H1 (cell line): Measurements from ENCODE around the gene CMBL. TPM values are rescaled to one million over a fixed set of nuclear protein-coding genes. Genes with fewer than 3 reads are reported as not detected.

ENCODE experiments used
- CTCF ChIA-PET: fragments of 300-600 bp; sonication (Branson Sonifier 250); formaldehyde crosslinking; loops from one replicate; lab custom pipeline; 2021; ENCODE audit not compliant: partially characterized antibody; lab: Charles Lee
- POLR2A ChIA-PET: fragments of 300-600 bp; sonication (Branson Sonifier 250); formaldehyde crosslinking; loops from one replicate; lab custom pipeline; 2021; ENCODE audit warnings: inconsistent platforms; ENCODE audit not compliant: partially characterized antibody; lab: Charles Lee
- DNase-seq, 2 experiments: peaks; one replicate each; pipeline versions ENCODE4 v3.0.0 to v3.0.0-alpha.2; 2010 to 2022; ENCODE audit warnings: low spot score in 2 of 2, low read depth in 1 of 2, mixed read lengths in 1 of 2
- FAIRE-seq: peaks from 2 replicates; lab custom pipeline; 2011; peaks lifted over from hg19 to GRCh38; lab: Jason Lieb, UNC
- H2AFZ ChIP-seq: 2 replicates; pipeline ENCODE4 v1.8.1; 2012; ENCODE audit warnings: low read length, inconsistent platforms
- H2AK5ac ChIP-seq: 2 replicates; pipeline ENCODE4 v1.6.1; 2013; ENCODE audit warnings: low read depth, low read length
- H2BK120ac ChIP-seq: replicated peaks from 2 replicates; pipeline ENCODE3; 2013; ENCODE audit warnings: low read depth, low read length, inconsistent platforms
- H2BK12ac ChIP-seq: 2 replicates; pipeline ENCODE4 v1.6.1; 2013; ENCODE audit warnings: low read depth, low read length
- H2BK15ac ChIP-seq: 2 replicates; pipeline ENCODE4 v1.6.1; 2013; ENCODE audit warnings: low read length
- H2BK20ac ChIP-seq: 2 replicates; pipeline ENCODE4 v1.6.1; 2013; ENCODE audit warnings: low read length
- H2BK5ac ChIP-seq: 2 replicates; pipeline ENCODE4 v1.6.1; 2013; ENCODE audit warnings: low read depth, low read length
- H3K14ac ChIP-seq: 2 replicates; pipeline ENCODE4 v1.6.1; 2013; ENCODE audit warnings: inconsistent platforms; ENCODE audit not compliant: insufficient read length
- H3K18ac ChIP-seq: 2 replicates; pipeline ENCODE4 v1.6.1; 2013; ENCODE audit warnings: low read length; ENCODE audit errors: extremely low read depth
- H3K23ac ChIP-seq: 2 replicates; pipeline ENCODE4 v1.6.1; 2013; ENCODE audit warnings: inconsistent platforms; ENCODE audit not compliant: insufficient read length
- H3K23me2 ChIP-seq: 2 replicates; pipeline ENCODE4 v1.6.1; 2013; ENCODE audit warnings: low read depth, low read length
- H3K27ac ChIP-seq: 2 replicates; pipeline ENCODE4 v1.6.1; 2011; ENCODE audit warnings: low read depth, low read length, inconsistent platforms
- H3K27me3 ChIP-seq, 4 experiments: replicated peaks in 1 of 4; 1 replicate in 1 of 4; 2 replicates in 3 of 4; pipeline versions ENCODE4 v1.6.1 to v1.8.1; 2011 to 2013; ENCODE audit warnings: low read length in 3 of 4, mild to moderate bottlenecking in 3 of 4, inconsistent platforms in 2 of 4, mixed read lengths in 2 of 4, moderate library complexity in 1 of 4; ENCODE audit not compliant: control insufficient read depth in 3 of 4, insufficient read depth in 3 of 4; ENCODE audit errors: extremely low read depth in 1 of 4
- H3K36me3 ChIP-seq, 4 experiments: 2 replicates each; pipeline versions ENCODE4 v1.6.1 to v1.8.1; 2011 to 2013; ENCODE audit warnings: mild to moderate bottlenecking in 4 of 4, low read length in 3 of 4, moderate library complexity in 2 of 4, control low read depth in 1 of 4, inconsistent platforms in 1 of 4; ENCODE audit not compliant: insufficient read depth in 4 of 4, control insufficient read depth in 2 of 4
- H3K4ac ChIP-seq: replicated peaks from 2 replicates; pipeline ENCODE3; 2013; ENCODE audit warnings: low read length, low read depth, mixed read lengths, inconsistent platforms; ENCODE audit not compliant: insufficient read length
- H3K4me1 ChIP-seq, 4 experiments: replicated peaks in 1 of 4; 1 replicate in 1 of 4; 2 replicates in 3 of 4; pipeline versions ENCODE4 v1.6.1 to v1.8.1; 2011 to 2013; ENCODE audit warnings: low read length in 3 of 4, inconsistent platforms in 2 of 4, mixed read lengths in 1 of 4; ENCODE audit not compliant: insufficient read depth in 4 of 4, control insufficient read depth in 3 of 4
- H3K4me2 ChIP-seq, 2 experiments: 2 replicates each; pipeline versions ENCODE4 v1.6.1 to v1.8.1; 2011 to 2013; ENCODE audit warnings: low read depth in 2 of 2, low read length in 2 of 2, control low read depth in 1 of 2, inconsistent platforms in 1 of 2, mild to moderate bottlenecking in 1 of 2; ENCODE audit not compliant: insufficient read depth in 1 of 2
- H3K4me3 ChIP-seq, 4 experiments: fragments of 200-600, 300-600 bp in 1 of 4; sonication (generic), shearing (Covaris generic), sonication (Bioruptor Twin) in 1 of 4; 2 replicates each; pipeline versions ENCODE4 v1.5.1 to v1.8.1; 2011 to 2016; ENCODE audit warnings: low read length in 4 of 4, low read depth in 3 of 4, control low read depth in 2 of 4, inconsistent platforms in 2 of 4, mild to moderate bottlenecking in 2 of 4, mixed read lengths in 1 of 4, moderate library complexity in 1 of 4; ENCODE audit not compliant: insufficient read depth in 2 of 4; ENCODE audit errors: extremely low read depth in 1 of 4
- H3K56ac ChIP-seq: replicated peaks from 2 replicates; pipeline ENCODE3; 2013; ENCODE audit warnings: low read depth, mild to moderate bottlenecking, mixed read lengths, low read length, inconsistent platforms; ENCODE audit not compliant: insufficient read length
- H3K79me1 ChIP-seq: 2 replicates; pipeline ENCODE4 v1.6.1; 2013; ENCODE audit warnings: low read depth, low read length, control low read depth
- H3K79me2 ChIP-seq, 2 experiments: 2 replicates each; pipeline versions ENCODE4 v1.6.1 to v1.8.1; 2012 to 2013; ENCODE audit warnings: low read length in 2 of 2, mild to moderate bottlenecking in 2 of 2, inconsistent platforms in 1 of 2; ENCODE audit not compliant: insufficient read depth in 2 of 2, control insufficient read depth in 1 of 2
- H3K9ac ChIP-seq, 4 experiments: replicated peaks in 1 of 4; 1 replicate in 1 of 4; 2 replicates in 3 of 4; pipeline versions ENCODE4 v1.6.1 to v1.8.1; 2011 to 2013; ENCODE audit warnings: low read depth in 3 of 4, low read length in 3 of 4, control low read depth in 2 of 4, mild to moderate bottlenecking in 2 of 4, moderate library complexity in 2 of 4, inconsistent platforms in 1 of 4; ENCODE audit errors: extremely low read depth in 1 of 4
- H3K9me3 ChIP-seq, 2 experiments: 2 replicates each; pipeline versions ENCODE4 v1.6.1 to v1.8.1; 2012 to 2013; ENCODE audit warnings: mild to moderate bottlenecking in 2 of 2, moderate library complexity in 2 of 2, control low read depth in 1 of 2, inconsistent platforms in 1 of 2, low read depth in 1 of 2, low read length in 1 of 2, mixed read lengths in 1 of 2; ENCODE audit not compliant: insufficient read depth in 2 of 2
- H4K20me1 ChIP-seq, 2 experiments: replicated peaks in 1 of 2; 2 replicates each; pipeline versions ENCODE3 to v1.8.1; 2011 to 2013; ENCODE audit warnings: inconsistent platforms in 2 of 2, low read length in 2 of 2, mild to moderate bottlenecking in 1 of 2; ENCODE audit not compliant: insufficient read depth in 2 of 2, control insufficient read depth in 1 of 2
- H4K5ac ChIP-seq: 2 replicates; pipeline ENCODE4 v1.6.1; 2013; ENCODE audit warnings: low read length, low read depth, mixed read lengths, inconsistent platforms; ENCODE audit not compliant: insufficient read length
- H4K8ac ChIP-seq: 2 replicates; pipeline ENCODE4 v1.8.0; 2013; ENCODE audit warnings: mild to moderate bottlenecking, moderate library complexity, low read length, inconsistent platforms; ENCODE audit not compliant: insufficient read depth; ENCODE audit errors: extremely low read depth
- H4K91ac ChIP-seq: replicated peaks from 2 replicates; pipeline ENCODE3; 2013; ENCODE audit warnings: low read length, mixed read lengths, inconsistent platforms; ENCODE audit not compliant: insufficient read length
- CEBPB ChIP-seq: IDR thresholded peaks from 2 replicates; pipeline ENCODE4 v1.6.1; 2012; ENCODE audit warnings: low read depth, low read length
- JUN ChIP-seq: IDR thresholded peaks from 2 replicates; pipeline ENCODE4 v1.6.1; 2011; ENCODE audit warnings: low read depth, mild to moderate bottlenecking, improper control_type of control experiment, low read length
- POU5F1 ChIP-seq: IDR thresholded peaks from 2 replicates; pipeline ENCODE4 v1.6.1; 2011; ENCODE audit warnings: low read depth, mild to moderate bottlenecking, low read length, moderate library complexity
- WGBS, 2 experiments: shearing (Covaris generic) in 1 of 2; methylation state at CpG; one replicate each; pipeline versions ENCODE4 v1.1.6 to v1.1.7; 2013 to 2015; ENCODE audit warnings: low lambda C conversion rate in 2 of 2, mixed read lengths in 2 of 2, inconsistent platforms in 1 of 2, low coverage in 1 of 2, missing lambda C conversion rate in 1 of 2; ENCODE audit not compliant: insufficient replicate concordance in 2 of 2, insufficient coverage in 1 of 2, insufficient read length in 1 of 2; ENCODE audit errors: extremely low coverage in 1 of 2, missing lambda C conversion rate in 1 of 2; 5-methylcytosine and 5-hydroxymethylcytosine counted together
- polyA plus RNA-seq, 7 experiments: library from polyadenylated mRNA; depleted of rRNA in 3 of 7; stranded (reverse) in 5 of 7; unstranded in 2 of 7; fragments of >200 nt in 5 of 7; fragments of 200-250 nt in 2 of 7; gene quantifications; 1 replicate in 5 of 7; 2 replicates in 1 of 7; 4 replicates in 1 of 7; pipeline versions ENCODE4 v1.2.1 to v1.2.3, GENCODE V29; 2011 to 2013; ENCODE audit warnings: missing spikeins in 2 of 7, mixed read lengths in 2 of 7
- total RNA-seq: library from RNA; stranded (reverse); fragmentation: NEBNext Ultra II Directional; extraction: Animal tissue kit (Norgen Biotek cat#: 25700); gene quantifications from 2 replicates; pipeline ENCODE4 v1.2.1, GENCODE V29; 2021

Gene CMBL
- total and polyA plus RNA-seq, 2 of the 8 experiments (the other 6 are each of a cell fraction or from before 2014, with no cell fraction given): 27.9 to 32.1 TPM

DNA sequence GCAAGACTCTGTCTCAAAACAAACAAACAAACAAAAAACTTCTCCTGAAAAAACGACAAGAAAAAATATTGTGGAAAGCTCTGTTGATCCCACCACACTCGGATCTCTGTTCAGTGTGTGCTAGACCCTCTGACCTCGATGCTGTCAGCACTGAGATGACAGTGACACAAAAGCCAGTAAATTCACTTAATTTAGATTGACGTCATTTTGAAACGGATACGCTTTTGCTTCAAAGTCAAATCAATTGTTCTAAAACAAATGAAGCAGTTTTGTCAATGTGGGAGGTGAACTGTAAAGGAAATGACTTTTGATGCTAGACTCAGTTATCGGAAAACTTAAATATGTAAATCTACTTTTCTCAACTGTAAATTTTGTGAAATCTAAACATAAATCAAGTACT, 31.0 kb downstream of the CMBL start:
- Histone ChIP-seq H3K27me3 (no peaks in the 10 kb centered on the region), H3K27ac (no peak overlapping the region), H3K18ac (no peak overlapping the region), H3K4me3 (no peak overlapping the region), H2BK12ac (no peak overlapping the region), H2BK5ac (no peak overlapping the region), H3K36me3 (no peaks in the 10 kb centered on the region; a peak in 1 of 8 replicates), H3K23me2 (no peaks in the 10 kb centered on the region; the same call in 1 of the 2 replicates), H3K4me1 (peaks cover 0 to 8% (median 4%) of the 10 kb centered on the region in 4 experiments; a peak in 3 of 7 replicates), H4K91ac (no peak overlapping the region), H4K8ac (no peak overlapping the region), H3K23ac (no peak overlapping the region), H4K20me1 (no peaks in the 10 kb centered on the region), H3K4me2 (no peak overlapping the region), H3K79me2 (no peaks in the 10 kb centered on the region), H4K5ac (no peak overlapping the region), H3K9ac (no peak overlapping the region), H2AFZ (no peak overlapping the region), H2AK5ac (no peak overlapping the region), H2BK20ac (no peak overlapping the region), H3K56ac (no peak overlapping the region), H2BK120ac (no peak overlapping the region), H3K79me1 (no peaks in the 10 kb centered on the region), H3K9me3 (no peaks in the 10 kb centered on the region), H3K14ac (no peak overlapping the region), H3K4ac (no peak overlapping the region), H2BK15ac (no peak overlapping the region)
- CTCF ChIA-PET: interaction anchor here (0.6 to 1.4 kb wide), 4 partner anchors 12 to 27 kb away, joined by 3 to 5 read pairs (median 4); partner anchors contain the start of gene ATPSCKMT
- 87% methylated on average over 7 of the region's 7 CpGs; no CpG with 5 or more reads in 1 of the 2 experiments for WGBS, 2 experiments
- DNase-seq (no peak), FAIRE-seq (no peak)
- POLR2A ChIA-PET: interaction anchor here (0.8 to 2.4 kb wide), 4 partner anchors 9 to 76 kb away, joined by 3 to 6 read pairs (median 6); partner anchors contain the start of gene MARCHF6
- TF ChIP-seq POU5F1 (no peak), JUN (no peak), CEBPB (no peak)
